Umbilical cord (tissue), 2 donors: ENCODE measurements around the gene MYH10. TPM values are rescaled to one million over a fixed set of nuclear protein-coding genes. Genes with fewer than 3 reads are reported as not detected.
A peak's percentile ranks its signal among the peaks of the same experiment; 100 is the strongest.

Source experiments
- DNase-seq: peaks from one replicate; pipeline ENCODE4 v3.0.0-alpha.2; 2015; ENCODE audit warnings: low spot score
- total RNA-seq: library from RNA; depleted of rRNA; stranded (reverse); fragments of >200 nt; gene quantifications from one replicate; pipeline ENCODE4 v1.2.3, GENCODE V29; 2014; ENCODE audit warnings: low replicate concordance; ENCODE audit not compliant: insufficient read depth

Gene MYH10
- total RNA-seq, 1 donor from 2014 or later: 201 TPM

DNA sequence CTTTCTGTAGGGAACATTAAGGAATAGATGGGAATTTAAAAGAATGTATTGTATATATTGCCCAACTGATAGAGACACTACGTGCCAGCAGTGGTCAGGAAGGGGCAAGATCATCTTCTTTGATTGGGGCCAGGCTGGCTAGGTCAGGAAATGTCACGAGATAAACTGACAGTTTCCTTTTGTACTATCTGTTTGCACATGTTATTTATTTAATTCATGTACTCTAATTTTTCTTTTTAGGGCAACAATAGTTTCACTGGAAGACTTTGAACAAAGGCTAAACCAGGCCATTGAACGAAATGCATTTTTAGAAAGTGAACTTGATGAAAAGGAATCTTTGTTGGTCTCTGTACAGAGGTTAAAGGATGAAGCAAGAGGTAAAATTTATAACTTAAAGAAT, 182.2 kb downstream of the MYH10 start:
- DNase-seq: no peak

DNA sequence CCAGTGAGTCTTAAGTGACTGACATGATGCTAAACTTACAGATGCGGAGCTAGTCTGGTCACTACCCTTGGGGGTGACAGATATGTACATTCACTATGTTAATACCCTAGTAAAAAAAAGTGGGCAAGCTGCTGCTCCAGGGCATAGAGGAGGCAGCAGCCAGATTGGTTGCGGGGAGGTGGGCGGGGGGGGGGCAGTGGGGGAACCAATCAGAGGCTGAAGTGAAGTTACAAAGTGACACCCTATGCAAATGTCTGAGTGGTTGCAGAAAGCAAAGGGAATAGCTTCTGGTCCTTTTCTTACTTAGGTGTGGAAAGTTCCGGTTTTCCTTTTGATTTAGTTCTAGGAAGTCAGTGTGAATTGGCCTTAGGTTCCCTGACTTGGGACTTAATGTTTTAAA, 182.7 kb downstream of the MYH10 start:
- DNase-seq: no peak

DNA sequence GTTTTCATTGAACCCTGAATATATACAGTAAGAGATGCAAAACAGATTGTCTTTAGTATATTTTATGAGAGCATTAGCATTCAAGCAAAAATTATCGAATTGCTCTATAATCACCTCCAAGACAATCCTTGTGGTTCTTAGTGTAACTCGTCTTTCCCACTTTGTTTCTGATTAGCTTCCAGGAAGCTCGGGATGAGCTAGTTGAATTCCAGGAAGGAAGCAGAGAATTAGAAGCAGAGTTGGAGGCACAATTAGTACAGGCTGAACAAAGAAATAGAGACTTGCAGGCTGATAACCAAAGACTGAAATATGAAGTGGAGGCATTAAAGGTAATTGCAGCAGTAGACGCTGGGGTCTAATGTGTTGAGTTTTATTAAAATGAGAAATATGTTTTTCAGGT, 185.0 kb downstream of the MYH10 start:
- no peak for DNase-seq

DNA sequence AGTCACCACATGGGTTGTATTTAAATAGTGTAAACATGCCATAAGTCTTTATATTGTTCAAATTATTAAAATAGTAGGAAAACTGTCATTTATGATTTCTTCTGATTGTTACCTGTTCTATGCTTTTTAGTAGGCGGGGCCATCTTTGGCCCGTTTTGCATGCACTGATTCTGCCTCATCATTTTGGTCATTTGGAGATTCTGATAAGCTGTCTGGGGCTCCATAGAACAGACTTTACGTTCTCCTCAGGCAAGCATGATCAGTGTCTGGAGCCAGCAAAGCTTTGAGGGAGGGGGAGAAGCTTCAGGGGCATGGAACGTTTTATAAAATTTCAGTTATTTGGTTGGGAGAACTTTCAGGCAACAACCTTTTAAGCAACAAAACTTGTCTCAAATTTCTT, 186.0 kb downstream of the MYH10 start:
- no peak for DNase-seq

DNA sequence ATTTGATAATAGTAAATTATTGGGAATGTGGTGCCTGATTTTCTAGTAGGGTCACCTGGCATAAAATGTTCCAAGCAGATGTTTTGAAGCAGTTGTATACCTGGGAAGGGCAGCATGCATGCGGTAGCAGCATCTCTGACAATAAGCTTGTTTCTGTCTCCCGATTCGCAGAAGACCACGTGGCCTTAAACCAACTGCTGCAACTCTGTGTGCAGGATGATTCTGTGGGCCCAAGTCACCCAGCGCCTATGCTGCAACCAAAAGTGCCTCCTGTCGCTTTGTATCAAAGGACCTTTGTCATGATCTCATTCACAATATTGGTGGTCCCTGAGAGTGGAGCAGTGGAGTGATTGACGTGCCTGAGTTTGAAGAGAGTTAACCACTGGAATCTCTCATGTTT, 186.8 kb downstream of the MYH10 start:
- DNase-seq: no peak

- DNase-seq: no peak
Observed at GRCh38 chr17:8442310-8442709, 188.2 kb downstream of the MYH10 start.

DNA sequence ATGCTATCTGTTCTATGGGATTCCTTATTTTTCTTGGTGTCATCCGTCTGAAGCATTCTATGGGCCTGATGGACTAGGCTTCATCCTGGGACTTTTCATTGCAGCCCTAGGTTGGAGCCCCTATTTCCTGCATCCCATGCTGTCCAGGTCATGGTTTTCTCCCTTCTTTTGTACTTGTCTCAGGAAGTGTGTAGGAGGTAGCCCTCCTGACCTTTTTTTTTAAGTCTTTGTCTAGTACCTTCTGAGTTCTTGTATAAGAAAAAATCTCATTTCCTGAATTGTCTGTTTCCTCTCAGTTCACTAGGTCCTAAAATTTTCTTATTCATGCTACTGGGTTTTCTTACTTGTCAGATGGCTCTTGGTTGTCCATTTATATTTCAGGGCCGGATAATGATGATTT, 188.8 kb downstream of the MYH10 start:
- DNase-seq: no peak

DNA sequence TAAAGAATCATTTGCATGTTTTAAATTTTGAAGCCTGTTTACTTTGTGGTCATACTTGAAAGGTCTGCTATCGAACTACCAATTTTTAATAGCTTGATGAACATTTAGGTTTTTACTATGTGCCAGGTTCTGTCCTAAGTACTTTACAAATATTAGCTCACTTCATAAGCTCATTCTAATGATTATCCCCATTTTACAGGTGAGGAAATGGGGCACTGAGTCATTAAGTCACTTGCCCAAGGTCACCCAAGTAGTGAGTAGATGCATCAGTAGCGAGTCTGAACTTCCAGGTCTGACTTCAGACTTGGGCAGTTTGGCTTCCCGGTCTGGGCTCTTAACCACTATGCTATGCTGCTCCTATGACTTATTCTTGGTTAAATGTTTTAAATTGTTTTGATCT, 190.8 kb downstream of the MYH10 start:
- DNase-seq: no peak

DNA sequence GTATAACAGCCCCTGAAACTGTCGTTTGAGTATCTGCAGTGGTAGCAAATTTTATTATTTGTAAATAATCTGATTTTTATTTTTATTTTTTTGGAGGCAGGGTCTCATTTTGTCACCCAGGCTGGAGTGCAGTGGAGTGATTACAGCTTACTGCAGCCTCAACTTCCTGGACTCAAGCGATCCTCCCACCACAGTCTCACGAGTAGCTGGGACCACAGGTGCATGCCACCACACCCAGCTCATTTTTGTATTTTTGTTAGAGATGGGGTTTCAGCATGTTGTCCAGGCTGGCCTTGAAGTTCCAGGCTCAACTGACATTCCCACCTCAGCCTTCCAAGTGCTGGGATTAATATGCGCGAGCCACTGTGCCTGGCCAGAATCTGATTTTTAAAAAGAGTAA, 192.1 kb downstream of the MYH10 start:
- DNase-seq: no peak

DNA sequence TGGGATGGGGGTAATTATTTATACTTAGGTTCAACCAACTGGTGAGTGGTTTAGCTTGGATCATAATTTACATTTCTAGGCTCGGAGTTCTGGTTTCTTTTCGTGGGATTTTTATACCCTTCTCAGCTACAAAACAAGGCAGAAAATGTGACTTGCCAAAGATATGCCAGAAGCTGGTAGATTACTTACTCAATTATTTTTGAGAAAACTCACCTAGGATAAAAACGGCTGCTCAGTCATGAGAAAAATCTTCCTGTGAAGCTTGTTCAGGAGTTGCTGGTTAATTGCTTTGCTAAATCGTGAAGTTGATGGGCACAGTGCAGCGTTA, 193.7 kb downstream of the MYH10 start:
- DNase-seq: no peak

- peak; percentile 67 for DNase-seq
Observed at GRCh38 chr17:8436169-8436843, 194.2 kb downstream of the MYH10 start.

GRCh38 chr17:8435245-8436168, 195.0 kb downstream of the MYH10 start, which contains the start of gene NDEL1:
TSS of gene NDEL1 (plus strand) at chr17:8435884. CDS start at chr17:8444272, 8,388 bp downstream.
- peak; percentile 99 for DNase-seq

DNA sequence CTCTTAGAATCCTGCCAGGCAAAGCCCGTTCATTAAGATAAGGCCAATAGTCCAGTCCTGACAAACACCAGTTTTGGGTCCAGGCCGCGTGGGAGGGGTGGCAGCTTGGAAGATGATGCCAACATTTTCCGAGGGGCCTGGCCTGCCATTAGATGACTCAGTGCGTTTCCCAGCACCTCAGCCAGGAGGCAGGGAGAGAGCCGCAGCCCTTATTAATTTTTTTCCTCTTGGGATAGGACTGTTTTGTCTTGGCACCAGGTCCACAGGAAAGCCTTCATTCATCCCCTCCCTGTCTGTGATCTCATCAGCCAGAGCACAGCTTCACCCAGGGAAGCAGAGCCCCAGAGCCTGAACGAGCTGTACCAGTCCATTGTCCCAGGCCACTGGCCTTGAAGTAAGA, 199.6 kb downstream of the MYH10 start:
- peak; percentile 47 for DNase-seq

GRCh38 chr17:8426802-8427201, 203.7 kb downstream of the MYH10 start:
- no peak for DNase-seq

DNA sequence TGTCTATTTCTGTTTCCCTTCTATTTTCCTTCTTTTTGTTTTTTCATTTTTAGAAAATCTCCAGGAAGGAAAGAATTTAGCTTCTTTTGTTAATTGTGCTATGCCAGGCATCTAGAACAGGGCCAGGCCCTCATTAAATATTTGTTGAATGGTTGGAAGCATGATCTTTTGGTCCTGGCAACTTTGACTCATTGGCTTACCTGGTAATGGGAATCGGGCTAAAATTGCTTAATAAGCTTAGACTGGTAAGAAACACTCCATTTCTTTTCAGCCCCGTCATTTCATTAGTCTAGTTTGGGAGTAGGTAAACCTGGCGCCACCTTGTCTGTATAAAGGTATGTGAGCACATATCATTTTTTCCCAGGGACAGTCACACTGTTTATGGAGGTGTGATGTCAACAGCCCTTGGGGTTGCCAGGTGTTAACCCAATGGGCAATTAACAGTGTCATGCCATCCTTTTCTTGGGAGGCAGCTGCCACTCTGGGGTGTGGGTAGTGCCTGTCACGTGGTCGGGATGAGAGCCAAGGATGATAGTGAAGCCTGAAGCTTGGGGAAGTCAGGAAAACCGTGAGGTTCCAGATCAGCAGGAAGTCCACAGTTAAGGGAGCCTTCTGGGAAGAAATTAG, 204.3 kb downstream of the MYH10 start:
- DNase-seq: no peak

Other genes starting within 250 kb of the MYH10 start
- 3,035 TPM for gene RPL26, start 247.5 kb downstream of the MYH10 start, total RNA-seq
- not detected for gene RNF222, start 232.9 kb downstream of the MYH10 start, total RNA-seq
- 87.6 TPM for gene NDEL1, start 194.8 kb downstream of the MYH10 start, total RNA-seq
- gene CCDC42, start 114.1 kb upstream of the MYH10 start, total RNA-seq: not detected
- gene SPDYE4, start 127.8 kb upstream of the MYH10 start, total RNA-seq: not detected
- gene MFSD6L, start 168.6 kb upstream of the MYH10 start, total RNA-seq: 0.48 TPM
- gene PIK3R6, start 236.9 kb upstream of the MYH10 start, total RNA-seq: 0.48 TPM